Measurements from ENCODE around the gene RBPJ.

Gene RBPJ

GRCh38 chr4:26432419-26432818 is 111.6 kb downstream of the RBPJ start:
- TF ChIP-seq CTCF (IDR thresholded peaks at IDR 0.05): no peak

GRCh38 chr4:26433556-26433955 is 112.7 kb downstream of the RBPJ start:
- no peak for TF ChIP-seq CTCF (IDR thresholded peaks at IDR 0.05)

- no peak for TF ChIP-seq CTCF (IDR thresholded peaks at IDR 0.05)
These were observed 113.3 kb downstream of the RBPJ start for GRCh38 chr4:26434030-26434639.

GRCh38 chr4:26441102-26441501 is 120.3 kb downstream of the RBPJ start:
- TF ChIP-seq CTCF (IDR thresholded peaks at IDR 0.05): no peak

GRCh38 chr4:26441771-26442170 is 121.0 kb downstream of the RBPJ start:
- no peak for TF ChIP-seq CTCF (IDR thresholded peaks at IDR 0.05)

GRCh38 chr4:26447378-26447777 is 126.6 kb downstream of the RBPJ start:
- TF ChIP-seq CTCF (IDR thresholded peaks at IDR 0.05): no peak

- TF ChIP-seq CTCF (IDR thresholded peaks at IDR 0.05): no peak
These were observed 129.6 kb downstream of the RBPJ start for GRCh38 chr4:26450418-26450817.

GRCh38 chr4:26451597-26451996 is 130.8 kb downstream of the RBPJ start:
- TF ChIP-seq CTCF (IDR thresholded peaks at IDR 0.05): no peak
